ENCODE results near the gene ATG10.
"Not testable (repeated sequence)": the region's sequence is repeated elsewhere in the genome, so short reads cannot be mapped to it uniquely, and the experiment has no call there.

Gene ATG10

DNA sequence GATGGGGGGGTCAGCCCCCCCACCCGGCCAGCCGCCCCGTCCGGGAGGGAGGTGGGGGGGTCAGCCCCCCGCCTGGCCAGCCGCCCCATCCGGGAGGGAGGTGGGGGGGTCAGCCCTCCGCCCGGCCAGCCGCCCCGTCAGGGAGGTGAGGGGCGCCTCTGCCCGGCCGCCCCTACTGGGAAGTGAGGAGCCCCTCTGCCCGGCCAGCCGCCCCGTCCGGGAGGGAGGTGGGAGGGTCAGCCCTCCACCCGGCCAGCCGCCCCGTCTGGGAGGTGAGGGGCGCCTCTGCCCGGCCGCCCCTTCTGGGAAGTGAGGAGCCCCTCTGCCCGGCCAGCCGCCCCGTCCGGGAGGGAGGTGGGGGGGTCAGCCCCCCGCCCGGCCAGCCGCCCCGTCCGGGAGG is 168.0 kb downstream of the ATG10 start:
- DNase-seq, result not testable (repeated sequence)

DNA sequence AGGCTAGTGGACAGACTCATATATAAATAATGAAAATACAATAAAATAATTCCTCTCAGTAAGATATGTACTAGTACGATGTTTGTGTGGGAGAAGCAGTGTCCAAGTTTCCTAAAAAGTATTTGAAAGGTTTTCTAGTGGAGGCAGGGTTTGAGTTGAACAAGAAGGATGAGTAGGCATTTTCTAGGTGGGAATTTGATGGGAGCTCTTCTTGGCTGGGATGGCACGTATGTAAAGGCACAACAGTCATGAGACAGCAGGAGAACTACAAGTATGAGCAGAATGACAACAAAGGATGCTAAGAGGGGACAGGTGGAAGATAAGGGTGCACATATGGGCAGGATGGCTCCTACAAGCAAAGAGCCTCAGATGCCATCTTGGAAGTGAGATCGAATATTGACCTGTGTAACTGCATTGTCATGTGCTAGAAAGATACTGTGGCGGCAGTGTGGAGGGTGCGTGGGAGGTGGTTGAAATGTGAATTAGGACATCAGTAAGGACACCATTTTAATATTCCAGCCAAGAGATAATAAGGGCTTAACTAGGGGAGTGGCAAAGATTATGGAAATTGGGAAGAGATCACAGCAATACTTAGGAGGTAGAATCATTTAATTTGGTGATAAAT is 170.5 kb downstream of the ATG10 start:
- no peak for DNase-seq

DNA sequence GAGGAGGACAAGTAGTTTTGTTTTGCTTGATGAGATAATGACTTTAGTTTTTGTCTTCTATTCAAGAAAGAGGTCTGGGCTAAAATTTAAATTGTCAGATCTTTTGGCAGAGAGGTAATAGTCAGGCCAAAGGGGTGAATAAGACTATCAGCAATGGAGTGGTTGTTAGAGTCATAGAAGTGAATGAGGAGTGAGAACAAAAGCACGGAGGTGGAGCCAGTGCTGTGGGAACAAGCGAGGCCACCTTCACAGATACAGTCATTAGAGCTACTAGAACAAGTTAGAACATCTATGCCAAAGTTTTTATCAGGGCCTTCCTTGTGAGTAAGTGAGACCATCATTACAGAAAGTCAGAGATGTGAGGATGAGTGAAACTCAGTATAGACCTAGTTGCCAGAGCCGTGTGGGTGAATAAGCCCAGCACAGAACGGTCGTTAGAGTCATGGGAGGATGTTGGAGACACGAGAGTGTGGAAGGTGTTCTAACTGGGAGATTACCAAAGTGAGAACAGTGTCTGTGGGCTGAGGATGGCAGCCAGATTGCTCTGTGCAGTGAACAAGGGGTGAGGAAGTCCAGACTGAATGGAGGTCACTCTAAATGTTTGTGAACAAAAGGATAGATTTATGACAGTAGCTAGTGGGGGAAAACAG is 171.2 kb downstream of the ATG10 start:
- no peak for DNase-seq

DNA sequence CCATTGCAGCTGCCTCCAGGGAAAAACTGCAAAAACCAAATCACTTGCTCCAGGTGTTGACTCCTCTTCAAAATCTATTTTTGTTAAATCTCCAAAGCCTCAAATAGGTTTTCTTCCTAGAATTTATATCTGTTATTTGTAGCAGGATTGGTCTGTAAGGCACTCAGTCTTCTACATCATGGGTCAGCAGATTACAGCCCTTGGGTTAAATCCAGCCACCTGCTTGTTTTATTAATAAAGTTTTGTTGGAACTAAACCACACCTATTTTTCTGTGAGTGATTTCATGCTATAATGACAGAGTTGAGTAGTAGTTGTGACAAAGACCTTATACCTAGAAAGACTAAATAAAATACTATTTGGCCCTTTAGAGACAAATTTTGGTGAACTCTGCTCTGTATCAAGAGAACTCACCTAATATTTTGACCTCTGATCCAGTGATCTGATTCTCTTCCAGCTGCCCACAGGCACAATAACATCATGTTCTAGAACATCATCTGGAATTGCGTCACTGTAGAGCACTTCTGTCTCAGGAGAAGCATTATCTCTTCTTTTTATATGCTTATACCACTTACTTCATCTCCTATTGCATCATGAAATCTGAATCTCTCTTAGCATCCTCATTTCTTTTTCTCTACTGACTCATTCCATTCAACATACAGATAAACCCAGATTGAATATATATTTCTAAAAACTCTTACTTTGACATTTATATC is 176.2 kb downstream of the ATG10 start:
- no peak for DNase-seq

DNA sequence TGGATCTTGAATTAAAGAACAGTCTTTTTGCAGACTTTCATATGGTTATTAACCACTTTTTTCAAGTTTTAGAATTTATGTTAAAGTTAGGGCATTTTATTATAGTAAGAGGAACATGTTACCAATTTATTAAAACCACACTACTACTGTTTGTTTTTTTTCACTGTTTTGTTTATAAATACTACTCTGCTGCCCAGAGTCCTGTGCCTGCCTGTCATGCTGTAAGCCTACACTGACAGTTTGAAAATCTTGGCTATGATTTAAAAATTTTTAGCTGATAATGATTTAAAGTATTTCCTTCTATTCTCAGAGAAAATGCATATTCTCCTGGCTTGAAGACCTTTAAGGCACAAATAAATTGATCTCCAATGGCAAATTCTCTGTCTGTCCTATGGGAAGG is 177.6 kb downstream of the ATG10 start:
- DNase-seq, result no peak

DNA sequence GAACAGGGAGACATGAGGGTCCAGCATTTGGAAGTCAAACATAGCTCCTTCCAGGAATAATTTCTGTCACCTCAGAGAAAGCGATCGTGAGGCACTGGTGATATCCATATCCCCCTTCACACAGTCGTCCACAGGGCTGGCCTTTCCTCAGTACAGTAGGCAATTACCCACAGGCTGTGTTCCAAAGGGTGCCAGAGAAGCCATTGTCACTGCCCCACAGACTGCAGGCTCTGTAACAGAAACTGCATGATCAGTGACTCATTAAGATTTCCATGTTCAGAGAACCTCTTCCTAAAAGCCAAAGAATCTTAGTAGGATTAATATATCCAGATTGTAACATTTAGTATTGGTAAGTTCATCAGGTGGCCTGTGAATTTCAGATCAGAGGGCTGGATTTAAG is 178.7 kb downstream of the ATG10 start:
- peak; percentile 50 for DNase-seq

DNA sequence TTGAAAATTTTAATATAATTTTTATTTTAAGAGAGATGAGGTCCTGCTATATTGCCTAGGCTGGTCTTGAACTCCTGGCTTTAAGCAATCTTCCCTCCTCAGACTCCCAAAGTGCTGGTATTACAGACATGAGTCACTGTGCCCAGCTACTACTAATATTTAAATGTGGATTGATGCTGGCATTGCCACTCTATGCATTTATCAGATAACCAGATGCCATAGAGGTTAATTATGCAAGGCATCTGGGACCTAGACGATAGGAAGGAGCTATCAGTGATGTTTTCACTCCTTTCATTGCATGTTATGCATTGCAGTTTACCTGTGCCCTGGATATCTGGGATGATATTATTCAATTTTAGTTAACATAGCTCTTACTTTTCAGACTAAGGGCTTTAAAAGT is 179.4 kb downstream of the ATG10 start:
- no peak for DNase-seq

DNA sequence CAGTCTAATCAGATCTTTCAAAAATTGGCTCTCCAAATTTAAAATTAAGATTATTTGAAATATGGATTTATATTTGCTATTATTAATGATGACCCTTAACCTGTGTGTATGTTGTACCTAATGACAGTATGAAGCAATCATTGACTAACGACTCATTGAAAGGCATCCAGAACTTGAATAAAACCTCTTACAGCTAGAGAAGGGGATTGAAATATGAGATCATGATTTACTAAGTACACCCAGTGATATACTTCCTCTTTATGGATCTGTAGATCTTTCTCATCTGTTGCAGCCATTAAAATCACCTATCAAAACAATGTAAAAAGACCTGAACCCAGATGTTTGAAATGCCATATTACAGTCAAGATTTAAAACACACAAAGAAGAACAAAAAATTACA is 179.8 kb downstream of the ATG10 start:
- no peak for DNase-seq

DNA sequence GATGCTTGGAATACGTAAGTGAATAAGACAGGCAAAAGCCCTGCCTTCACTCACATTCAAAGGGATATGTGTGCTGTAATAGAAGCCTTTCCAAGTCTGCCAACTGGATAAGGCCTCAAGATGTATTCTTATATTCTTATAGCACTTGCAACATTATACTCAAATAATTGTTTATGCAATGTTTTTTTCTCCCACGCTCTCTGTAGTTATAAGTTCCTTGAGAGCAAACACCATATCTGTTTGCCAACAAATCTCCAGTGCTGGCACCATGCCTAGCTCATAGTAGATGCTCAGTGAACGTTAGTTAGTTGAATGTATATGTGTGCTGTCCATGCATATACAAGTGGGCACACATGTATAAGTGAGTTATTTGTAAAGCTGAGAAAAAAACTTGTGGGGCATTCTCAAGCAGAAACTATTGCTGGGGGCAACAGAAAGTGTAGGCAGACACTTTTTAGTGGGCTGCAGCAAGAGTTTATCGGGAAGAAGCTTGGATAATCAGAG is 181.2 kb downstream of the ATG10 start:
- DNase-seq, result no peak

DNA sequence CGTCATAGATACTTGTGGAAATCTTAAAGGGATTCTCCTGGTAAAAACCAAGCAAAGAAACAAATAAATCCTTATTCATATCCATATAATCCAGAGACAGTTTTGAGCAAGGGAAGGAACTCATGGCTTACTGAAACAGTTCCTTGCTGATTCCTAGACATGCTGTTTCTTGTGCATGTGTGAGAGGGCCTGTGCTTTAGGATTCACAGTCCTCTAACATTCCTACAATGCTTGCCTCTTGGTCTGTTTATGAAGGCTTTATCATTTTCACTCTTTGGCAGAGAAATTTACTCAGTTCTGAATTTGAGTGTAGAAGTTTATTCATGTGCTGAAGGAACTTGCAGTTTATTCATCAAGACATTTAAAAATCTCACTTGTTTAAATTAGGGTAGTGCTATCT is 183.0 kb downstream of the ATG10 start:
- DNase-seq, result no peak

DNA sequence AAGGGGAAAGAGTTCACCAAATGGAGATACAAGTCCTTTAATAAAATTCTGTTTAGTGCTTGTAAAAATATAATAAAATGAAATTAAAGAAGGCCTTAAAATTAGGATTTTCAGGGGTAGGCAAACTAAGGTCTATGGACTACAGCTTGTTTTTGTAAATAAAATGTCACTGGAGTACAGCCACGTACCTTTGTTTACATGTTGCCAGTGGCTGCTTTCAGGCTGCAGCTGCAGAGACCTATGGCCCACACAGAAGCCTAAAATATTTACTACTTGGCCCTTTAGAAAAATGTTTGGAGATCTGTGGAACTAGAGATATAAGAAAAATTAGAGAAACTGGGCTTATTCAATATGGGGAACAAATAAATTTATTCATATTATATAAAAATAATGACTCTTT is 183.5 kb downstream of the ATG10 start:
- no peak for DNase-seq

DNA sequence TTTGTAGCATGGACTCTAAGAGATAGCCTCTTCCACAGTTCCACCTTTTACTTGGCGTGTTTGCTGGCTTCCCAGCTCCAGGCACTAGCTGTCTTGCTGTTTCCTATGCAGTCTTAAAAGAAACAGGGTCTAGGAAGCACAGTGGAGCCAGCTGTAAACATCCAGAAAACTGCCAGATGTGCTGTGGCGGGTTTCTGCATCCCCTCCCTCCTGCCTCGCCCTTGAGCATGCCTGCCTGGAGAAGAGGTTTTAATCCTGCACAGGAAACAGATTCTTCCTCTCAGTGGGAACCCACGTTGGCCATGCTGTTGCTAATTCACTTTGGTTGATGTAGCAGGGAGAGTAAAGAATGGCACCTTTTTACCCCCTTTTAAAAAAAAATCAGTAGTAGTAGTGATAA is 185.1 kb downstream of the ATG10 start:
- DNase-seq, result no peak

DNA sequence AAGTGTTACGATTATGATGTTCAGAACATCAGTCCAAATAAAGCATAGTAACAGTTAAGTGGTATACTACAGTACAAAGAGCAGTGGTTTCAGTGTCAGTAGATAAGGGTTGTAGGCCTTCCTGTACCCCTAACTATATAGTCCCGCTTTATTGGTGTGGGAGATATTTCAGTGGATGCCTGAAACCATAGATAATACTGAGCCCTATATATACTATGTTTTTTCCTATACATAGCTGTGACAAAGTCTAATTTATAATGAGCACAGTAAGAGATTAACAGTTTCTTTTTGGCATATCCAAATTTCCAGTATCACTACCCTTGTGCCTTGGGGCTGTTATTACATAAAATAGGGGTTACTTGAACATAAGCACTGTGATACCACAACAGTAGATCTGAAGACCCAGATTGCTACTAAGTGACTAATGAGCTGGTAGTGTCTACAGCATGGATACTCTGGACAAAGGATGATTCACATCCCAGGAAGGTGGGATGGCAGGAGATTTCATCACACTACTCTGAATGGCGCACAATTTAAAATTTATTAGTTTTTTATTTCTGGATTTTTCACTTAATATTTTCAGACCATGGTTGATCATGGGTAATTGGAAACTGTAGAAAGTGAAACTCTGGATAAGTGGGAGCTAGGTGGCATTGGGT is 187.1 kb downstream of the ATG10 start:
- DNase-seq, result no peak

DNA sequence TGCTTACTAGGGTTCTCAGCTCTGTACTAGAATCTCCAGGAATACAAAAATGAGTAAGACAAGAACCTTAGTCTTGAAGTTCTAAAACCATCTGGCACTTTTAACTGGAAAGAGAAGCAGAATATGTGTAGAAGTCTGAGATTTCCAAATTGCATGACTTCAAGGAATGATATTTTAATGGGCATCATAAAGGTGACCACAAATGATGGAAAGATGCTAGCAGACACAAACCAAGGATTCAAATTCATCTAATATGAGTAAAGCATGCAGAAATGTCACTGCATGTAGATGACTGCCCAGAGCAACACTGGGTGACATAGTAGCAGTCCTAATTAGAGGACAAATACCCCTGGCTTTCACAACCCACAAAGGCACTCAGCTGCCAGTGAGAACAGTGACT is 189.1 kb downstream of the ATG10 start:
- DNase-seq, result peak; percentile 67

DNA sequence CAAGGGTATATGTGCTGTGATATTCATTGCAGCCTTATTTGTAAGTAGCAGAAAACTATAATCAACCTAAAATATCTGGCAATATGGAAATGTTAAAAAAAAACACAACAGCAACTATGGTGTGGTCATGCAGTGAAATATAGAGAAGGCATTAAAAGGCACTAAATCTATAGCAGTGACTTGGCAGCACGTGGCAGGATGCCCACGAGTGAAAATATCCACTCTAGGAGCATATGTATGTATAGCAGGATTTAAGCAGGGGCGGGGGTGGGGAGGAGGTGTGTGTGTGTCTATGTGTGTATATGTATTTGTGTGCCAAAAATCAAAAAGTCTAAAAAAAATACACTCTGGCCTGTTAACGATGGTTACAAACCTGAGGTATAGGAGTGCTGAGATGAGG is 190.8 kb downstream of the ATG10 start:
- no peak for DNase-seq

DNA sequence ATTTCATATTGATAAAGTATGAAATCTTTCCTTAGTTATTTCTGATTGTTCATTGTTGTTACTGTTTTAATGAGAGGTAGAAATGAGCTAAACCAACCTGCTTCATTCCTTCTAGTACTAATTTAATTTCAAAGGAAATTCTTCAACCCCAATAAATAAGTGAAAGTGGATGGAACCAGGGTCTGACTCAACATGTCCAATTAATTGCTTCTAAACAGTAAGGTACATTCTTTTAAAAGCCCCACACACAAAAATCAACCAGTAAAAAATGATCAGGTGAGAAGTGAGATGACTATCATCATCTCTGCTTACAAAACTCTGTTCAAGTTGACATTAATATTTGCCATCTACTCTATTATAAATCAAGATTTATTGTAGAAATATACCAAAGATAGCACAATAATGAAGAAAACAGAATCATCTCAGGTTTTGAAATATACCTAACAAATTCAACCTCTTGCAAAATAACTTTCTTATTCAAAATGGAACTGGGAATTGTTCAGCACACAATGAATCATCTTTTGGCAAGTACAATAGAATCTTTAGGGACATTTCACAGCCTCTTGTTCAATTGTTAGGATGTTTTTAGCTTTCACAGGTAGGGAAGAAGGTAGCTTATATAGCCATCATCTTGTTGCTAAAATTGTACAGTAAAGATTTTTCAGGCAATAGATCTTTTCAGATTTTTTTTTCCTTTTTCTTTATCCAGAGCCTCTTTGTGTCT is 191.8 kb downstream of the ATG10 start:
- DNase-seq, result no peak

DNA sequence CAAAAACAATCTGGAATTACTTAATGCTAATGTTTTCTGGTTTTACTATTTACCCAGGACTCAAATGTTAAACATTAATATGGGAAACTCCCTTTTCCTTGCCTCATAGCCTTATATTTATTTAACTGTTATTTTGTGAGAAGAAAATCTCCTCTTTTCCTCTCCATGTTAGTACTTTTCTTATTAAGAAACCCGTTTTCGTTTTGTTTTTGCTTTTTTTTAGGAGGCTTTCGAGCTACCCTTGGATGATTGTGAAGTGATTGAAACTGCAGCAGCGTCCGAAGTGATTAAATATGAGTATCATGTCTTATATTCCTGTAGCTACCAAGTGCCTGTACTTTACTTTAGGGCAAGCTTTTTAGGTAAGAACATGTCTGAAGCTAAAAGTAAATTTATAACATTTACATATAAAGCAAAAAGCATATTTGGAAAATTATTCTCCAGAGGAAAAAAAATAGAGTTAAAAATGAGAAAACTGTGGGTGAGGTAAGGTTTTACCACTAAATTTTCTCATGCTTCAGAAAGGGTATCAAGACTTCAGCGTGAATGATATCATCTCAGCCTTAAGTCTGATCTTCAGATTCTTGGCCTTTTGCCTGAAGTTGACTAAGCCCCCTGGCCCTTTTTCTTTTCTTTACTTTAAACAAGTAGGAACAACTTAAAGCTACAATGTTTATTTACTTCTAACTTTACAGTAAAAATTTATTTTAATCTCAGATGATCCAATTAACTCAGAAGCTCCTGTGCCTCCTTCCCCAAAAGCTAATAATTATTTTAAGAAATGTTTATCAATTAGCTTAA is 192.6 kb downstream of the ATG10 start:
- no peak for DNase-seq

DNA sequence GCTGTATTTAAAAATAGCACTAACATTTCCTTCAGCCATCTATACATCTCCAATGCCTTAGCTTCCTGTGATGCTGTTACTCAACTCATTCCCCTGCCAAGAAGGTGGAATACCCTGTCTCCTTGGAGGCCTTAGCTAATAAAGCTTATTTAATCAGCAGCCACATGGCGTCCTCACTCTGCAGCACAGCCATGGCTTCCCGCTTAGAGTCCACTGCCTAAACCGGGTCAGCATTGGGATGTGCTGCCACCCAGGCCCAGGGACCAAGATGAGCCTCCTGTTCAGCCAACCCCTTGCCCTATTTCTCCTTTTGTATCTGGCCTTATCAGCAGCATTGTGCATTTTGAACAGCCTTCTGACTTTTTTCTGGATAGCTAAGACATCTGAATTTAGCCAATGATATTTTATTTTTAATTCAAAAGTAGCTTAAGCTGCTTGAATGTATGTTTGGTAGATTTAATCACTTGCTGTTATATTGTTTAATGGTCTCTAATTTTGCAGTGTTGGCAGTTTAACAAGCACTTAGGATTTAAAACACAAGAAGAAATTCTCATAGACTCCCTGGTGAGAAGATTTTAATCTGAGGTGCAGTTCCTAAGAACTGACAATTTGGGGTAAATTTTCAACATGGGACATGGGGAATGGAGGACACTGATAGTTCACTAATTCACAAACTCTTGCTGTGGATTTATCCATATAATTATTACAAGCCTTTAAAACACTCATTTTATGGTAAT is 193.3 kb downstream of the ATG10 start:
- DNase-seq, result no peak

DNA sequence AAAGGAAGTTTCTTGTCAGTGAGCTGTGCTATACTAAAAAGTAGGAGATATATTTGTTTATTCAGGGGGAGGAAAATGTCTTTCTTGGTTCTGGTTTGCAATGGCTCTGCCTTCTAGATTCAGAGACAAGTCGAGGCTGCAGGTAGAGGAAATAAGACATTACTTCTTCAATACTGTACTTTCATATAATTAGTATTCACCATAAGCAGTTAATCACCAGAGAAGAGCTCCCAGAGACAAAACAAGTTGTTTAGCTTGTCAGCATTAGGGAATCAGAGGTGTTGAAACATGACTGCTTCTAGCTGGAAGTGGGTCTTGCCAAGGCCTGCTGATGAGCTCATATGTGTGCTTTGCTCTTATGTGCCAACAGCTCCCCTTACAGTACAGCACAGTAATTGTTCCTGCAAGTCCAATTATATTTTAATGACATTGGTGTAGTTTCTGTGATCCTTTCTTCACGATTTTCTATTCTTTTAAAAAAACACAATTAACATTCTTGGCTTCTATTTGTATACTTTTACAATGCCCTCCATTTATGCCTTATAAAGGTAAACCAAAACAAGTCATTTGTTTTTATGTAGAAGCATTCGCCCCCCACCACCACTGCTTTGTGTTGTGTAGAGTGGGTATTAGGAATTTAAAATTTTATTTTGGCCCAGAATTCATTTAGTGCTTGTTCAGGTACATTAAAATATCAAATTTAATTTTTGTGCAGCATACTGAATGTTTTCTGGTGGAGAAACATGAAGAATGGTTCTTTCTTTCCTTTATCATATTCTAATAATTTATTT is 194.1 kb downstream of the ATG10 start:
- peak; percentile 75 for DNase-seq

DNA sequence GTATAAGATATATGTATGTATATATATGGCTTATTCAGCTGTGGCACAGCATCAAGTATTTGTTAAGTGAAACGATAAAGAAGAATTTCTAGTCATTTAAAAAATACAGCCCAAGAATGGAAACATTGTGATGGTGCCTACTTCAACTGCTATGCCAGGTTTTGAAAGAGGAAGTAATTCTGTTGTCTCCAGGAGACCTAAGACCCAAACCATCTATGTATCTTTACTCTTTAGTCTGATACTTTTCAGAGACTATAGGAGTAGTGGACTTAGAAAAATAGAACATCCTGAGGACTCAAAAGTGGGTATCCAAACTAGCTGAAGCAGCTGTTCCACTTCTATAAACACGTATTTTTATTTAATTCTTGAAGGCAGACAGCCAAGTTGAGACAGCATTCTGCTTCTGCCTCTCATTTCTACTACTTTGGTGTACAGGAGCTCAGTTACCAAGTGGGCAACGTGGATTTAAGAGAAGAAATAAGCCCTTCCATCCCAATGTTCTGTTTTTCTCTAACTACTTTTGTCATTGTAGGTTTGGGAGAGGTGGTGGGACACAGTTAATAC is 195.6 kb downstream of the ATG10 start:
- DNase-seq, result no peak
